Activated T-cell treated with anti-CD3 and anti-CD28 coated beads, Interleukin-2, amount 50 U/mL, for 72 hours (primary cell): ENCODE results near the gene RYR3. TPM values are rescaled to one million over a fixed set of nuclear protein-coding genes. Genes with fewer than 3 reads are reported as not detected.

Experiments
- ATAC-seq, 2 donors: fragments of 150-1000 bp; cut with Tn5 transposase; replicated peaks in 1 of 2; 2 replicates each; pipeline ENCODE4 v1.10.0; 2021; ENCODE audit warnings: moderate library complexity in 2 of 2, mild to moderate bottlenecking in 1 of 2
- DNase-seq, 2 donors: peaks; one replicate each; pipeline ENCODE4 v3.0.0; 2021 to 2022; ENCODE audit warnings: mixed read lengths in 1 of 2
- H3K27ac Mint-ChIP-seq: one replicate; pipeline ENCODE4 v1.8.0; 2022; ENCODE audit warnings: mild to moderate bottlenecking, moderate library complexity, mixed read lengths
- H3K27me3 Mint-ChIP-seq: one replicate; pipeline ENCODE4 v1.8.0; 2022; ENCODE audit warnings: low read depth, mixed read lengths
- H3K36me3 Mint-ChIP-seq, 2 donors: one replicate each; pipeline ENCODE4 v1.8.0; 2022; ENCODE audit warnings: mixed read lengths in 2 of 2, mild to moderate bottlenecking in 1 of 2; ENCODE audit not compliant: insufficient read depth in 2 of 2
- H3K4me1 Mint-ChIP-seq: one replicate; pipeline ENCODE4 v1.8.0; 2022; ENCODE audit warnings: low read depth, mixed read lengths
- H3K4me3 Mint-ChIP-seq, 2 donors: one replicate each; pipeline ENCODE4 v1.8.0; 2022; ENCODE audit warnings: mild to moderate bottlenecking in 2 of 2, mixed read lengths in 2 of 2, moderate library complexity in 2 of 2
- H3K9me3 Mint-ChIP-seq, 2 donors: one replicate each; pipeline ENCODE4 v1.8.0; 2022; ENCODE audit warnings: mixed read lengths in 2 of 2
- total RNA-seq, 2 donors: library from RNA; stranded (reverse); gene quantifications; one replicate each; pipeline ENCODE4 v1.2.3, GENCODE V29; 2022

RYR3 gene
- total RNA-seq, 2 donors from 2014 or later = not detected

- H3K4me3 Mint-ChIP-seq = no peak overlapping the region
- ATAC-seq (no peak), DNase-seq (no peak)
- no peaks in the 10 kb centered on the region for H3K9me3 Mint-ChIP-seq
- H3K36me3 Mint-ChIP-seq = no peaks in the 10 kb centered on the region
- H3K27ac Mint-ChIP-seq = no peak overlapping the region
- H3K4me1 Mint-ChIP-seq = no peaks in the 10 kb centered on the region
- H3K27me3 Mint-ChIP-seq = no peaks in the 10 kb centered on the region
These were observed 165.3 kb downstream of the RYR3 start for GRCh38 chr15:33476076-33476475.

DNA sequence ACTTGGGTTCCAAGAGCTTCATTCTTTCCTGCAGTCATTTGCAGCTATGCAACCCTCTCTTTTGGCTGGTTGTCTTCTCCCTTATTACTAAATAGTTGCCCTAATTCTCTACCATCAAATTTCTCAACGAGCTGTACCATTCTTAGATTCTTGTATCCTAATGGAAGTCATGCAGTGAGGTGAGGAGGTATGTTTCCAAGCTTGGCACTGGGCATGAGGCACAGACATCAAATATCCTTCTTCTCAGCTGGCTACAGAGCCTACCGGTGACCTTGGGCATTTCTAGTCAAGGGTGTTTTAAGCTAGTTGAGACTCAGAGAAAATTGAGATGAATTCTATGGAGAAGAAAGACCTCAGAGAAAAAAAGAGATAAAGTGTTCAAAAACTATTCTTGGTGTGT lies 166.1 kb downstream of the RYR3 start:
- no peaks in the 10 kb centered on the region for H3K9me3 Mint-ChIP-seq
- no peak overlapping the region for H3K4me3 Mint-ChIP-seq

GRCh38 chr15:33489335-33489734 lies 178.6 kb downstream of the RYR3 start:
- no peaks in the 10 kb centered on the region for H3K4me1 Mint-ChIP-seq
- no peak overlapping the region for H3K4me3 Mint-ChIP-seq
- H3K9me3 Mint-ChIP-seq = no peaks in the 10 kb centered on the region
- no peaks in the 10 kb centered on the region for H3K36me3 Mint-ChIP-seq
- DNase-seq (no peak), ATAC-seq (no peak)
- H3K27me3 Mint-ChIP-seq = peaks cover 6% of the 10 kb centered on the region
- H3K27ac Mint-ChIP-seq = no peak overlapping the region

More for the DNA sequence above, 166.1 kb downstream of the RYR3 start:
- no peaks in the 10 kb centered on the region for H3K27me3 Mint-ChIP-seq
- H3K36me3 Mint-ChIP-seq = no peaks in the 10 kb centered on the region
- H3K27ac Mint-ChIP-seq = no peak overlapping the region
- ATAC-seq = no peak
- no peaks in the 10 kb centered on the region for H3K4me1 Mint-ChIP-seq
- DNase-seq = no peak

DNA sequence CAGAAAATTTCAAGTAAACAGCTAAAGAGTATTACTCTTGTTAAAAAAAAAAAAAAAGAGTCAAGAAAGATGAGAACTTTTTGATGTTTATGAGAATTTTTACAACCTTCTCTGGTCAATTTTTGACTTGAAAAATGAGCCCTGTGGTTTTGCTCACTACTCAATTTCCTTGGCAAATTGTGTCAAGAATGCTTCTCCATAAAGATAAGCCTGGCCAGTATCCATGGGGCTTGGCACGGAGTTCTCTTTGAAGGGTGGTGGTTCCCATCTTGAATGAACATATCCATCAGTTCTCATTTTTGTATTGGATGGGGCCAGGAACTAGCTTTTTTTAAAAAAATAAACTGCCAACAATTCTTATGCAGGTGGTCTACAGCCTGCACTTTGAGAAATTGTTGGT lies 179.9 kb downstream of the RYR3 start:
- H3K9me3 Mint-ChIP-seq = no peaks in the 10 kb centered on the region
- H3K4me3 Mint-ChIP-seq = no peak overlapping the region
- H3K36me3 Mint-ChIP-seq = no peaks in the 10 kb centered on the region
- ATAC-seq (no peak), DNase-seq (no peak)
- peaks cover 6% of the 10 kb centered on the region for H3K27me3 Mint-ChIP-seq
- H3K4me1 Mint-ChIP-seq = no peaks in the 10 kb centered on the region
- no peak overlapping the region for H3K27ac Mint-ChIP-seq

GRCh38 chr15:33492434-33493052 lies 181.8 kb downstream of the RYR3 start:
- no peak overlapping the region for H3K4me3 Mint-ChIP-seq
- no peaks in the 10 kb centered on the region for H3K4me1 Mint-ChIP-seq

DNA sequence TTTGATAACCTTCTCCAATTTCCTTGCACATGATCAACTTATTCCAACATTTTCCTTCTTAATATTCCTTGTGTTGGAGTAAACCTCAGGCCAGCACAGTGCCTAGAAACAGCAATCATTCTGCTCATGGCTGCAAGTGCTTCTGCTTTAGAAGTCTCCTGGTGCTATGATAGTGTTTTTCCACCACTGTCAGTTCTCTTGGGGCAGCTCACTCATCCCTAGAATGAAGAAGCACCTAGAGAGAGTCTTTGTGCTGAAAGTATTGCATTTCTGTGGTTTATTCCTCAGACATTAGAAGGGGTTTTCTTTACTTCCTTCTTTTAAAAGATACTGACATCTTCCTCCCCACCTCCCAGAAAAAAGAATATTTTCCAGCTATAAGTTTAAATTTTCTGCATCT lies 183.5 kb downstream of the RYR3 start:
- H3K27ac Mint-ChIP-seq = no peak overlapping the region
- no peak for DNase-seq
- peaks cover 0 to 2% of the 10 kb centered on the region in 2 donors for H3K9me3 Mint-ChIP-seq
- no peaks in the 10 kb centered on the region for H3K36me3 Mint-ChIP-seq
- H3K4me1 Mint-ChIP-seq = no peaks in the 10 kb centered on the region
- H3K4me3 Mint-ChIP-seq = no peak overlapping the region
- ATAC-seq = no peak
- H3K27me3 Mint-ChIP-seq = peaks cover 22% of the 10 kb centered on the region

More at GRCh38 chr15:33492434-33493052, 181.8 kb downstream of the RYR3 start:
- Mint-ChIP-seq H3K27me3 (peaks cover 12% of the 10 kb centered on the region), H3K9me3 (peaks cover 0 to 2% of the 10 kb centered on the region in 2 donors), H3K36me3 (no peaks in the 10 kb centered on the region), H3K27ac (no peak overlapping the region)
- DNase-seq (no peak), ATAC-seq (no peak)

- H3K27me3 Mint-ChIP-seq = peaks cover 31% of the 10 kb centered on the region
- H3K36me3 Mint-ChIP-seq = no peaks in the 10 kb centered on the region
- no peaks in the 10 kb centered on the region for H3K4me1 Mint-ChIP-seq
- no peak overlapping the region for H3K4me3 Mint-ChIP-seq
- H3K27ac Mint-ChIP-seq = no peak overlapping the region
- ATAC-seq = no peak
- H3K9me3 Mint-ChIP-seq = peaks cover 0 to 2% of the 10 kb centered on the region in 2 donors
- no peak for DNase-seq
These were observed 189.8 kb downstream of the RYR3 start for GRCh38 chr15:33500432-33501195.

GRCh38 chr15:33503681-33504080 lies 192.9 kb downstream of the RYR3 start:
- Mint-ChIP-seq H3K4me3 (no peak overlapping the region), H3K27ac (no peak overlapping the region), H3K36me3 (no peaks in the 10 kb centered on the region), H3K27me3 (peaks cover 26% of the 10 kb centered on the region), H3K4me1 (no peaks in the 10 kb centered on the region), H3K9me3 (no peaks in the 10 kb centered on the region)
- DNase-seq = no peak
- no peak for ATAC-seq

- Mint-ChIP-seq H3K27ac (no peak overlapping the region), H3K4me1 (no peaks in the 10 kb centered on the region), H3K9me3 (no peaks in the 10 kb centered on the region), H3K4me3 (no peak overlapping the region), H3K27me3 (peaks cover 13% of the 10 kb centered on the region), H3K36me3 (no peaks in the 10 kb centered on the region)
- ATAC-seq = no peak
- no peak for DNase-seq
These were observed 196.1 kb downstream of the RYR3 start for GRCh38 chr15:33506781-33507296.

GRCh38 chr15:33508703-33509102 lies 197.9 kb downstream of the RYR3 start:
- Mint-ChIP-seq H3K27me3 (peaks cover 11% of the 10 kb centered on the region), H3K36me3 (no peaks in the 10 kb centered on the region), H3K4me3 (no peak overlapping the region), H3K4me1 (no peaks in the 10 kb centered on the region), H3K9me3 (no peaks in the 10 kb centered on the region), H3K27ac (no peak overlapping the region)
- ATAC-seq = no peak
- DNase-seq = no peak

DNA sequence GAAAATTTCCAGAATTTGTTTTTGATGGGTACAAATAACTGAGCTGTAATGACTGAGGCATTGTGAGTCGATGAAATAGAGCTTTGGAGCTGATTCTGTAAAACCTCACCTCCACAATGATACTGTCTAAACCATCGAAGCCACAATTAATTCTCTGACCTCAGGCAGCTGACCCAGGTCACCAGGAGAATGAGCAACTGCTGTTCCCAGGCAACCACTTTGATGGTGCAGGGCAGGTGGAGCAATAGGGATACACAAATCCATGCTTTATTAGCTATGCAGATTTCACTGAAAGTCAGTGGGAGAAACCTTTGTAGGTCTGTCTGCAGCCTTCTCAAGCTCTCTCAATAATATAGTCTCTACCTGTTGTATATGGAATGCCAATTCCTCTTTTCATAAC lies 204.4 kb downstream of the RYR3 start:
- ATAC-seq (no peak), DNase-seq (no peak)
- Mint-ChIP-seq H3K9me3 (no peaks in the 10 kb centered on the region), H3K36me3 (no peaks in the 10 kb centered on the region), H3K27ac (no peak overlapping the region), H3K4me1 (no peaks in the 10 kb centered on the region), H3K4me3 (no peak overlapping the region), H3K27me3 (peaks cover 7% of the 10 kb centered on the region)

GRCh38 chr15:33516563-33516962 lies 205.8 kb downstream of the RYR3 start:
- Mint-ChIP-seq H3K36me3 (no peaks in the 10 kb centered on the region), H3K27ac (no peak overlapping the region), H3K9me3 (no peaks in the 10 kb centered on the region), H3K4me1 (no peaks in the 10 kb centered on the region), H3K27me3 (peaks cover 7% of the 10 kb centered on the region), H3K4me3 (no peak overlapping the region)
- ATAC-seq = no peak
- no peak for DNase-seq

GRCh38 chr15:33517944-33518343 lies 207.2 kb downstream of the RYR3 start:
- H3K36me3 Mint-ChIP-seq = no peaks in the 10 kb centered on the region
- H3K4me1 Mint-ChIP-seq = no peaks in the 10 kb centered on the region
- no peak for ATAC-seq

More at GRCh38 chr15:33517944-33518343, 207.2 kb downstream of the RYR3 start:
- no peak overlapping the region for H3K27ac Mint-ChIP-seq
- no peak for DNase-seq
- no peaks in the 10 kb centered on the region for H3K9me3 Mint-ChIP-seq
- no peak overlapping the region for H3K4me3 Mint-ChIP-seq
- H3K27me3 Mint-ChIP-seq = peaks cover 7% of the 10 kb centered on the region
